SK-N-SH (cell line): ENCODE results near the gene ZNF462.

ENCODE experiments used
- CTCF ChIP-seq: fragments of 200-600 bp; sonication (generic); IDR thresholded peaks from 2 replicates; pipeline ENCODE4 v1.6.1; 2017; ENCODE audit warnings: antibody characterized with exemption, mild to moderate bottlenecking, moderate library complexity
- POLR2AphosphoS5 ChIP-seq: IDR thresholded peaks from 2 replicates; pipeline ENCODE4 v1.6.1; 2012; ENCODE audit warnings: low read depth, low read length

GRCh38 chr9:106927916-106928315 is 65.0 kb downstream of the ZNF462 start:
- no peak for TF ChIP-seq CTCF
- no peak for TF ChIP-seq POLR2AphosphoS5
